Activated CD4-positive, alpha-beta memory T cell treated with anti-CD3 and anti-CD28 coated beads, Interleukin-2, amount 10 ng/mL, durations not matched to agents 7 days and 5 days (primary cell): Measurements from ENCODE around the gene DENND5A. TPM values are rescaled to one million over a fixed set of nuclear protein-coding genes. Genes with fewer than 3 reads are reported as not detected.

Experiments used
- CTCF ChIA-PET: fragments of 350-600 bp; sonication (Branson Sonifier 250); formaldehyde crosslinking; loops from one replicate; lab custom pipeline; 2021; ENCODE audit warnings: antibody characterized with exemption, inconsistent platforms; lab: Charles Lee
- POLR2A ChIA-PET: fragments of 350-600 bp; sonication (Branson Sonifier 250); formaldehyde crosslinking; loops from one replicate; lab custom pipeline; 2021; ENCODE audit warnings: antibody characterized with exemption; lab: Charles Lee
- DNase-seq: peaks from one replicate; pipeline ENCODE4 v3.0.0-alpha.2; 2020
- H3K27ac Mint-ChIP-seq: one replicate; pipeline ENCODE4 v1.8.0; 2021; ENCODE audit warnings: mild to moderate bottlenecking, mixed read lengths
- H3K27me3 Mint-ChIP-seq: one replicate; pipeline ENCODE4 v1.8.0; 2021; ENCODE audit warnings: mixed read lengths
- H3K36me3 Mint-ChIP-seq: one replicate; pipeline ENCODE4 v1.8.0; 2021; ENCODE audit warnings: low read depth, mixed read lengths
- H3K4me1 Mint-ChIP-seq: one replicate; pipeline ENCODE4 v1.8.0; 2021; ENCODE audit warnings: mixed read lengths
- H3K4me3 Mint-ChIP-seq: one replicate; pipeline ENCODE4 v1.8.0; 2021; ENCODE audit warnings: mild to moderate bottlenecking, mixed read lengths
- H3K9me3 Mint-ChIP-seq: one replicate; pipeline ENCODE4 v1.8.0; 2021; ENCODE audit warnings: mixed read lengths
- total RNA-seq, 2 experiments: library from RNA; stranded (reverse); gene quantifications; one replicate each; pipeline ENCODE4 v1.2.3, GENCODE V29; 2021

Gene DENND5A
- total RNA-seq, 2 experiments from 2014 or later = 11.6 to 13.7 TPM

GRCh38 chr11:9094420-9094819 is 170.7 kb downstream of the DENND5A start:
- Mint-ChIP-seq H3K27ac (no peak overlapping the region), H3K27me3 (peaks cover 43% of the 10 kb centered on the region), H3K9me3 (no peaks in the 10 kb centered on the region), H3K36me3 (no peaks in the 10 kb centered on the region), H3K4me1 (peaks cover 8% of the 10 kb centered on the region), H3K4me3 (no peak overlapping the region)
- CTCF ChIA-PET = interaction anchor here (1.3 to 4.9 kb wide), 2 partner anchors 19 to 43 kb away, joined by 4 to 34 read pairs; no protein-coding TSS in a partner anchor
- no peak for DNase-seq
- POLR2A ChIA-PET = no interaction called here

GRCh38 chr11:9092853-9093778 is 172.0 kb downstream of the DENND5A start:
- Mint-ChIP-seq H3K4me1 (peaks cover 8% of the 10 kb centered on the region), H3K4me3 (no peak overlapping the region), H3K9me3 (no peaks in the 10 kb centered on the region), H3K27ac (no peak overlapping the region), H3K27me3 (peaks cover 54% of the 10 kb centered on the region), H3K36me3 (no peaks in the 10 kb centered on the region)
- ChIA-PET CTCF (interaction anchor here (0.6 to 4.9 kb wide), 10 partner anchors 11 to 414 kb away, joined by 3 to 34 read pairs (median 4); no protein-coding TSS in a partner anchor), POLR2A (no interaction called here)
- DNase-seq = no peak

- Mint-ChIP-seq H3K36me3 (no peaks in the 10 kb centered on the region), H3K4me1 (peaks cover 8% of the 10 kb centered on the region), H3K4me3 (no peak overlapping the region), H3K27ac (no peak overlapping the region), H3K9me3 (no peaks in the 10 kb centered on the region), H3K27me3 (peaks cover 63% of the 10 kb centered on the region)
- DNase-seq = no peak
- ChIA-PET CTCF (interaction anchor here (1.4 to 4.9 kb wide), 4 partner anchors 12 to 415 kb away, joined by 4 to 34 read pairs (median 7); no protein-coding TSS in a partner anchor), POLR2A (no interaction called here)
Measured at GRCh38 chr11:9092072-9092471, 173.1 kb downstream of the DENND5A start.

- no peak for DNase-seq
- no peak within 1 kb of the TSS for H3K27ac Mint-ChIP-seq
- H3K9me3 Mint-ChIP-seq = no peaks in the 10 kb centered on the region
- POLR2A ChIA-PET = no interaction called here
- peaks cover 63% of the 10 kb centered on the region for H3K27me3 Mint-ChIP-seq
- H3K36me3 Mint-ChIP-seq = no peaks in the 10 kb centered on the region
- CTCF ChIA-PET = interaction anchor here (2.4 to 4.9 kb wide), 2 partner anchors 47 to 416 kb away, joined by 9 to 34 read pairs; no protein-coding TSS in a partner anchor
- peaks cover 8% of the 10 kb centered on the region for H3K4me1 Mint-ChIP-seq
- H3K4me3 Mint-ChIP-seq = no peak within 1 kb of the TSS
Measured at GRCh38 chr11:9091044-9091922, 173.9 kb downstream of the DENND5A start, which contains the start of gene SCUBE2. Gene SCUBE2 (minus strand): TSS chr11:9091599. CDS start chr11:9091528, 71 bp downstream.

- H3K4me3 Mint-ChIP-seq = no peak overlapping the region
- POLR2A ChIA-PET = no interaction called here
Measured at GRCh38 chr11:9090488-9091043, 174.6 kb downstream of the DENND5A start.

GRCh38 chr11:9089636-9090035 is 175.5 kb downstream of the DENND5A start:
- Mint-ChIP-seq H3K4me3 (no peak overlapping the region), H3K36me3 (no peaks in the 10 kb centered on the region), H3K27ac (no peak overlapping the region), H3K4me1 (peaks cover 8% of the 10 kb centered on the region), H3K27me3 (peaks cover 63% of the 10 kb centered on the region), H3K9me3 (no peaks in the 10 kb centered on the region)
- CTCF ChIA-PET = interaction anchor here (1.5 kb wide), 1 partner anchor 48 kb away, joined by 4 read pairs; no protein-coding TSS in a partner anchor
- POLR2A ChIA-PET = no interaction called here
- DNase-seq = no peak

More at GRCh38 chr11:9090488-9091043, 174.6 kb downstream of the DENND5A start:
- Mint-ChIP-seq H3K9me3 (no peaks in the 10 kb centered on the region), H3K4me1 (peaks cover 8% of the 10 kb centered on the region), H3K27me3 (peaks cover 66% of the 10 kb centered on the region), H3K36me3 (no peaks in the 10 kb centered on the region), H3K27ac (no peak overlapping the region)
- DNase-seq = no peak
- CTCF ChIA-PET = no interaction called here

GRCh38 chr11:9089061-9089460 is 176.1 kb downstream of the DENND5A start:
- H3K4me3 Mint-ChIP-seq = no peak overlapping the region
- no peaks in the 10 kb centered on the region for H3K9me3 Mint-ChIP-seq
- H3K27ac Mint-ChIP-seq = no peak overlapping the region
- ChIA-PET CTCF (interaction anchor here (1.5 kb wide), 1 partner anchor 49 kb away, joined by 4 read pairs; no protein-coding TSS in a partner anchor), POLR2A (no interaction called here)
- peaks cover 8% of the 10 kb centered on the region for H3K4me1 Mint-ChIP-seq
- no peaks in the 10 kb centered on the region for H3K36me3 Mint-ChIP-seq
- DNase-seq = no peak
- H3K27me3 Mint-ChIP-seq = peaks cover 60% of the 10 kb centered on the region

Other genes starting within 250 kb of the DENND5A start
- not detected for gene SCUBE2, start 173.8 kb downstream of the DENND5A start, total RNA-seq
- 10 to 100 TPM; 43.3 to 49.0 TPM for gene TMEM41B, start 49.2 kb upstream of the DENND5A start, total RNA-seq
- 10 to 100 TPM; 87.4 to 95.7 TPM for gene IPO7, start 119.3 kb upstream of the DENND5A start, total RNA-seq
- 10 to 100 TPM; 43.5 to 45.5 TPM for gene ZNF143, start 195.7 kb upstream of the DENND5A start, total RNA-seq